Adrenal gland (tissue), 5 donors: ENCODE results near the gene DMPK.

ENCODE experiments used
- CTCF ChIP-seq, 6 experiments: fragments of 450-650 bp in 4 of 6; fragments of 200-600 bp in 2 of 6; sonication (generic) in 1 of 6; IDR thresholded peaks; 1 replicate in 5 of 6; 2 replicates in 1 of 6; pipeline versions ENCODE4 v1.5.1 to v1.8.0; 2016 to 2021; ENCODE audit warnings: antibody characterized with exemption in 6 of 6, mild to moderate bottlenecking in 2 of 6, moderate library complexity in 1 of 6
- POLR2A ChIP-seq, 2 donors: fragments of 450-650 bp; IDR thresholded peaks; one replicate each; pipeline ENCODE4 v1.6.1; 2017; ENCODE audit warnings: antibody characterized with exemption in 2 of 2, mild to moderate bottlenecking in 2 of 2, moderate library complexity in 1 of 2
- donor health status: DM: no; HTN: no; CAD: no.

- TF ChIP-seq CTCF (IDR thresholded peaks at IDR 0.05) (no peak), POLR2A (IDR thresholded peaks at IDR 0.05) (no peak)
Measured at GRCh38 chr19:45782162-45782691, at the start of gene DMPK.
